LNCaP clone FGC (cell line): ENCODE measurements around the gene KCNIP1.

ENCODE experiments used
- DNase-seq: peaks from one replicate; pipeline ENCODE4 v3.0.0-alpha.2; 2011; ENCODE audit warnings: low read depth
- H3K4me3 ChIP-seq: 2 replicates; pipeline ENCODE4 v1.5.1; 2011; ENCODE audit warnings: mild to moderate bottlenecking, low read depth, low read length, control low read depth
- CTCF ChIP-seq: IDR thresholded peaks from 2 replicates; pipeline ENCODE4 v1.5.1; 2012; ENCODE audit warnings: mild to moderate bottlenecking; ENCODE audit not compliant: control insufficient read depth, insufficient read depth; ENCODE audit errors: extremely low read depth

KCNIP1 gene

GRCh38 chr5:170538696-170539586 lies 35.1 kb downstream of the KCNIP1 start:
- no peak for DNase-seq
- no peak overlapping the region for H3K4me3 ChIP-seq
- TF ChIP-seq CTCF = no peak

- TF ChIP-seq CTCF = no peak
- no peak overlapping the region for H3K4me3 ChIP-seq
- DNase-seq = no peak
Observed at GRCh38 chr5:170540271-170540670, 36.5 kb downstream of the KCNIP1 start.

GRCh38 chr5:170541146-170541769 lies 37.4 kb downstream of the KCNIP1 start:
- H3K4me3 ChIP-seq = no peak overlapping the region
- no peak for DNase-seq
- TF ChIP-seq CTCF = no peak

GRCh38 chr5:170542691-170543293 lies 39.0 kb downstream of the KCNIP1 start:
- H3K4me3 ChIP-seq = no peak overlapping the region
- no peak for DNase-seq
- TF ChIP-seq CTCF = no peak

GRCh38 chr5:170545313-170545712 lies 41.5 kb downstream of the KCNIP1 start:
- no peak overlapping the region for H3K4me3 ChIP-seq
- TF ChIP-seq CTCF = no peak
- no peak for DNase-seq

- no peak for TF ChIP-seq CTCF
- no peak overlapping the region for H3K4me3 ChIP-seq
- no peak for DNase-seq
Observed at GRCh38 chr5:170545811-170546210, 42.0 kb downstream of the KCNIP1 start.
